GM19239 (cell line): ENCODE measurements around the gene TLCD3A.

ENCODE experiments used
- DNase-seq: peaks from one replicate; pipeline ENCODE4 v3.0.0; 2011; ENCODE audit warnings: low spot score; ENCODE audit not compliant: insufficient read length
- FAIRE-seq: peaks from 2 replicates; lab custom pipeline; 2011; peaks lifted over from hg19 to GRCh38; lab: Jason Lieb, UNC

TLCD3A gene

GRCh38 chr17:705011-705410 lies 27.4 kb upstream of the TLCD3A start:
- FAIRE-seq = no peak
- no peak for DNase-seq

GRCh38 chr17:705863-706262 lies 26.5 kb upstream of the TLCD3A start:
- FAIRE-seq (no peak), DNase-seq (no peak)

GRCh38 chr17:708132-708531 lies 24.3 kb upstream of the TLCD3A start:
- DNase-seq (no peak), FAIRE-seq (no peak)

GRCh38 chr17:718075-718474 lies 14.3 kb upstream of the TLCD3A start:
- FAIRE-seq = no peak

GRCh38 chr17:720706-721539 lies 11.5 kb upstream of the TLCD3A start:
- FAIRE-seq (no peak), DNase-seq (no peak)

More at GRCh38 chr17:718075-718474, 14.3 kb upstream of the TLCD3A start:
- no peak for DNase-seq

GRCh38 chr17:721540-721937 lies 10.9 kb upstream of the TLCD3A start:
- no peak for FAIRE-seq
- DNase-seq = no peak

GRCh38 chr17:725084-725483 lies 7.3 kb upstream of the TLCD3A start:
- FAIRE-seq (no peak), DNase-seq (no peak)

GRCh38 chr17:725746-726145 lies 6.7 kb upstream of the TLCD3A start:
- DNase-seq (no peak), FAIRE-seq (no peak)

- DNase-seq (no peak), FAIRE-seq (no peak)
Measured at GRCh38 chr17:726271-726919, 6.0 kb upstream of the TLCD3A start.

- no peak for DNase-seq
- no peak for FAIRE-seq
Measured at GRCh38 chr17:728911-729310, 3.5 kb upstream of the TLCD3A start.

GRCh38 chr17:731644-732066 lies 741 bp upstream of the TLCD3A start:
- FAIRE-seq (no peak), DNase-seq (no peak)

GRCh38 chr17:732902-733720 lies 715 bp downstream of the TLCD3A start:
- DNase-seq = peak; percentile 37
- FAIRE-seq = peak; percentile 78

GRCh38 chr17:733743-734142 lies 1.3 kb downstream of the TLCD3A start:
- DNase-seq (no peak), FAIRE-seq (no peak)

GRCh38 chr17:737561-738113 lies 5.2 kb downstream of the TLCD3A start:
- no peak for FAIRE-seq
- no peak for DNase-seq

GRCh38 chr17:740240-741017 lies 8.0 kb downstream of the TLCD3A start:
- peak; percentile 99 for FAIRE-seq
- peak; percentile 53 for DNase-seq

GRCh38 chr17:742147-742793 lies 9.9 kb downstream of the TLCD3A start:
- DNase-seq = no peak
- no peak for FAIRE-seq

- no peak for DNase-seq
- no peak for FAIRE-seq
Measured at GRCh38 chr17:743139-743538, 10.7 kb downstream of the TLCD3A start.

GRCh38 chr17:744937-745336 lies 12.5 kb downstream of the TLCD3A start:
- DNase-seq (no peak), FAIRE-seq (no peak)

- DNase-seq = no peak
- no peak for FAIRE-seq
Measured at GRCh38 chr17:745406-745805, 13.0 kb downstream of the TLCD3A start.
